OCI-LY1 (cell line): ENCODE measurements around the gene EIF3L.

ENCODE experiments used
- H2AFZ ChIP-seq: fragments of 200-600 bp; sonication (generic), shearing (Covaris generic); 2 replicates; pipeline ENCODE4 v1.6.0; 2014; ENCODE audit warnings: antibody characterized with exemption, mild to moderate bottlenecking, low read length
- H3F3A ChIP-seq: fragments of 200-600 bp; sonication (generic), shearing (Covaris generic); 2 replicates; pipeline ENCODE4 v1.6.0; 2014; ENCODE audit warnings: mild to moderate bottlenecking, antibody characterized with exemption, low read length, moderate library complexity; ENCODE audit not compliant: insufficient read depth
- H3K27ac ChIP-seq: fragments of 200-600 bp; sonication (generic); 2 replicates; pipeline ENCODE4 v1.5.1; 2014; ENCODE audit warnings: low read length, mixed run types, mild to moderate bottlenecking, low read depth; ENCODE audit not compliant: poor library complexity, severe bottlenecking
- H3K27me3 ChIP-seq: fragments of 200-600 bp; sonication (generic); 2 replicates; pipeline ENCODE4 v1.6.0; 2014; ENCODE audit warnings: antibody characterized with exemption, mild to moderate bottlenecking, low read length, moderate library complexity; ENCODE audit not compliant: insufficient read depth
- H3K36me3 ChIP-seq: fragments of 200-600 bp; sonication (generic); 2 replicates; pipeline ENCODE4 v1.6.1; 2014; ENCODE audit warnings: mild to moderate bottlenecking, antibody characterized with exemption, low read length, moderate library complexity, mixed read lengths; ENCODE audit not compliant: insufficient read depth
- H3K4me1 ChIP-seq: fragments of 200-600 bp; sonication (generic); 2 replicates; pipeline ENCODE4 v1.5.1; 2014; ENCODE audit warnings: mild to moderate bottlenecking, low read length, moderate library complexity; ENCODE audit not compliant: insufficient read depth, severe bottlenecking
- H3K4me2 ChIP-seq: fragments of 200-600 bp; sonication (generic), shearing (Covaris generic); 2 replicates; pipeline ENCODE4 v1.6.1; 2014; ENCODE audit warnings: low read length
- H3K4me3 ChIP-seq: fragments of 200-600 bp; sonication (generic); 2 replicates; pipeline ENCODE4 v1.5.1; 2014; ENCODE audit warnings: low read length, low read depth, mild to moderate bottlenecking, mixed read lengths; ENCODE audit not compliant: poor library complexity, severe bottlenecking
- H3K79me2 ChIP-seq: fragments of 200-600 bp; shearing (Covaris generic); 2 replicates; pipeline ENCODE4 v1.6.1; 2016; ENCODE audit warnings: mixed run types, low read length, mixed read lengths; ENCODE audit not compliant: insufficient read depth
- H3K9ac ChIP-seq: fragments of 200-600 bp; sonication (generic), shearing (Covaris generic); 2 replicates; pipeline ENCODE4 v1.6.1; 2014; ENCODE audit warnings: mild to moderate bottlenecking, low read length, mixed read lengths
- H3K9me2 ChIP-seq: fragments of 200-600 bp; sonication (generic), shearing (Covaris generic); 2 replicates; pipeline ENCODE4 v1.6.1; 2014; ENCODE audit warnings: low read depth, mild to moderate bottlenecking, low read length, mixed read lengths
- H3K9me3 ChIP-seq: fragments of 200-600 bp; shearing (Covaris generic); 2 replicates; pipeline ENCODE4 v1.6.1; 2014; ENCODE audit warnings: low read length, mixed read lengths
- H4K20me1 ChIP-seq: fragments of 200-600 bp; sonication (generic), shearing (Covaris generic); 2 replicates; pipeline ENCODE4 v1.6.0; 2016; ENCODE audit warnings: mild to moderate bottlenecking, low read length; ENCODE audit not compliant: insufficient read depth
- CTCF ChIP-seq: fragments of 200-600 bp; sonication (generic), shearing (Covaris generic); IDR thresholded peaks from 2 replicates; pipeline ENCODE4 v1.5.1; 2017; ENCODE audit warnings: mild to moderate bottlenecking, antibody characterized with exemption, low read length, moderate library complexity, mixed read lengths
- EZH2 ChIP-seq: fragments of 200-600 bp; sonication (generic), shearing (Covaris generic); IDR thresholded peaks from 2 replicates; pipeline ENCODE4 v1.8.0; 2017; ENCODE audit warnings: borderline replicate concordance, mixed run types, mild to moderate bottlenecking, antibody characterized with exemption, low read length, moderate library complexity, mixed read lengths

Gene EIF3L

GRCh38 chr22:37892566-37893335 is 43.5 kb downstream of the EIF3L start:
- Histone ChIP-seq H3K79me2 (no peaks in the 10 kb centered on the region), H3K9me2 (no peaks in the 10 kb centered on the region), H3K36me3 (peaks cover 39% of the 10 kb centered on the region), H3K27me3 (no peaks in the 10 kb centered on the region), H3K4me3 (no peak overlapping the region), H3K4me1 (peaks cover 9% of the 10 kb centered on the region), H3K9me3 (no peaks in the 10 kb centered on the region), H3K4me2 (no peak overlapping the region), H3F3A (no peaks in the 10 kb centered on the region), H3K9ac (no peak overlapping the region), H3K27ac (no peak overlapping the region), H4K20me1 (no peaks in the 10 kb centered on the region), H2AFZ (no peak overlapping the region)
- no peak for TF ChIP-seq EZH2
- no peak for TF ChIP-seq CTCF

- no peak overlapping the region for H3K27ac ChIP-seq
- H3K27me3 ChIP-seq, result no peaks in the 10 kb centered on the region
- peaks cover 9% of the 10 kb centered on the region for H3K4me1 ChIP-seq
- H3K4me2 ChIP-seq, result no peak overlapping the region
- no peak overlapping the region for H3K9ac ChIP-seq
- no peak overlapping the region for H3K4me3 ChIP-seq
- H3K36me3 ChIP-seq, result peaks cover 31% of the 10 kb centered on the region
- H2AFZ ChIP-seq, result no peak overlapping the region
- H4K20me1 ChIP-seq, result no peaks in the 10 kb centered on the region
- TF ChIP-seq EZH2, result no peak
- TF ChIP-seq CTCF, result no peak
- H3K79me2 ChIP-seq, result no peaks in the 10 kb centered on the region
- H3K9me2 ChIP-seq, result no peaks in the 10 kb centered on the region
- H3F3A ChIP-seq, result no peaks in the 10 kb centered on the region
- no peaks in the 10 kb centered on the region for H3K9me3 ChIP-seq
Measured at GRCh38 chr22:37893583-37893983, 44.4 kb downstream of the EIF3L start.

GRCh38 chr22:37894939-37895670 is 45.9 kb downstream of the EIF3L start:
- Histone ChIP-seq H3K79me2 (no peaks in the 10 kb centered on the region), H3K9me3 (no peaks in the 10 kb centered on the region), H3K4me3 (no peak overlapping the region), H3K27ac (no peak overlapping the region), H4K20me1 (no peaks in the 10 kb centered on the region), H3K4me2 (no peak overlapping the region), H3K36me3 (peaks cover 16% of the 10 kb centered on the region), H3K27me3 (no peaks in the 10 kb centered on the region), H3K9ac (no peak overlapping the region), H2AFZ (no peak overlapping the region), H3F3A (no peaks in the 10 kb centered on the region), H3K9me2 (no peaks in the 10 kb centered on the region), H3K4me1 (peaks cover 9% of the 10 kb centered on the region)
- TF ChIP-seq CTCF, result no peak
- TF ChIP-seq EZH2, result no peak
